T1000 (cell line): ENCODE results near the gene RAB22A.
"Not testable (repeated sequence)": the region's sequence is repeated elsewhere in the genome, so short reads cannot be mapped to it uniquely, and the experiment has no call there.

Experiments
- DNase-seq: peaks from one replicate; lab custom pipeline; 2025; ENCODE audit warnings: mixed read lengths; lab: John Stamatoyannopoulos, UW

RAB22A gene

GRCh38 chr20:58344741-58345140 lies 35.2 kb downstream of the RAB22A start:
- no peak for DNase-seq

DNA sequence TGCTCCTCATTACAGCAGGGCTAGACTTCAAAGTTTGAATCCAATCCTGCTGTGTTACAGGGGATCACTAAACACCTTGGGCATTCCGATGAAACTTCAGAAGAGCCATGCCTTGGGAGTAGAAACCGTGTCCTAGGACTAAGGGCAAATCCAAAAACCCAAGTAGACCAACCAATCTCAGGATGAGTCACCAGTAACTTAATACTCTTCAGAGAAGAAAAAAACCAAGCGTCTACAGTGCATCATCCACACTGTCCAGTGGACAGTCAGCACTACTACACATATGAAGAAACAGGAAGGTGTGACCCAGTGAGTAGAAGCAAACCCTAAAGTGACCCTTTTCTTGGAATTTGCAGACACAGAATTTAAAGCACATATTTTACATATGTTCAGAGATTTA lies 40.1 kb downstream of the RAB22A start:
- no peak for DNase-seq

GRCh38 chr20:58352468-58352867 lies 43.0 kb downstream of the RAB22A start:
- DNase-seq, result no peak

GRCh38 chr20:58359441-58359840 lies 49.9 kb downstream of the RAB22A start:
- DNase-seq, result no peak

GRCh38 chr20:58360936-58361335 lies 51.4 kb downstream of the RAB22A start:
- DNase-seq, result no peak

DNA sequence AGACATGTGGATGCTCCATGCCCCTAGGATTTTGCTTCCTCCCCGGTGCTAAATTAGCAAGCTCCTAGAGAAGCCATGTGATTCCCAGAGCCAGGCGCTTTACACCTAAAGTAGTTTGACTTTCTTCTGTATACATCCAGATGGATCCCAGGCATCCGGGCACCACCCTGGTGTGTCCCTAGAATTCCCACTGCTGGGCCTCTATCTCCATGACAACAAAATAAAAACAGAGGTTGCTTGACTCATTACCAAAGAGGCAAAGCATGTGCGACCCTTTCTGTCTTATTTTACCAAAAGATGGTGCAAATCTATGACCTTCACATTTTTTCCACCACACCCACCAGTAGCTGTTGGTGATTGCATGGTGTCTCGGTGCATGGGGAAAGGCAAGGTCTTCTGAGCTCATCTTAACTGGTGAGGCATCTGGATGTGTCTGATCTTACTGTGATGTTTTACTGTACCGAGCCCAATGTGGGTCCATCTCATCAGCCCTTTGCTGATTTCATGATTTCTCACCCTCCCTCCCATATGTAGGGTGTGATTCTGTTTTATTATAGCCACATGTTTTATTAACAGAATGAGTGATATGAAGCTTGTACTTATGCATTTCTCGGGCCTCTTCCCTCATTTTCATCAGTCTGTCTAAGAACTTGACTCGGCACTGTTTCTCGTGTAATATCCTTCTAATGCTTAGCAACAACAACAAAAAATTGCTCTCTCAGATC lies 52.1 kb downstream of the RAB22A start:
- no peak for DNase-seq

GRCh38 chr20:58362206-58362516 lies 52.6 kb downstream of the RAB22A start:
- no peak for DNase-seq

DNA sequence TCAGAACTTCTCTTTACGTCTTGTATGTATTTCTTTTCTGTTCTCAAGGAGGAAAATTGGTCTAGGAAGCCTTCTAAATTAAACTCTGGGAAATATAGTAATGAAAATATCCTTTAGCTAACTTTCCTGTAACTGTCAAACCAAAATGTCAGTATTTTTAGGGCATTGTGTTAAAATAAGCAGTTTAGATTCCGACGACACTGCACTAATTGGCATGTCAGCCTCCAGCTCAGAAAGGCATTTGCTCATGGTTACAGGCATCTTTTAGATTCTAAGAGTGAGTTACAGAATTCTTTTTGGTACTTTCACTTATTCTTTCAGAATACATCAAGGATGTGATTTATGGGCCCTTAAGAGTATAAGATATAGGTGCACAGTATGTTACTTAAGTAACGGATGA lies 53.5 kb downstream of the RAB22A start:
- no peak for DNase-seq

DNA sequence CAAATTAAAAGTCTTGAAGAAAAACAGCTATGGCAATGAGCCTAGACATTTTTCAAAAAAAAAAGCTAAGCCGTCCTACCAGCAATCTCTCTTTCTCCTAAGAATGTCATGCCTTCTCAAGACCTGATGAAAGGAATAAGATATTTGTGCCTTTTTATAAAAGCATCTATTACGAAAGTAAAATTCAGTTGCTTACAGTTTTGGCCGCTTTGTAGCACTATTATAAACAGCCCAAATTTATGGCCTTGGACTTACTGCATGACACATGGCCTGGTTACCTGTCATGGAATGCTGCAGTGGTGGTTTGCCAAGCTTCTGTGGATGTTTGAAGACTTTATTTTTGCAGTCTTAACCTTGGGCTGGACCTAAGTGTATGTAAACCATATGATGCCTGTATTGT lies 57.4 kb downstream of the RAB22A start:
- no peak for DNase-seq

DNA sequence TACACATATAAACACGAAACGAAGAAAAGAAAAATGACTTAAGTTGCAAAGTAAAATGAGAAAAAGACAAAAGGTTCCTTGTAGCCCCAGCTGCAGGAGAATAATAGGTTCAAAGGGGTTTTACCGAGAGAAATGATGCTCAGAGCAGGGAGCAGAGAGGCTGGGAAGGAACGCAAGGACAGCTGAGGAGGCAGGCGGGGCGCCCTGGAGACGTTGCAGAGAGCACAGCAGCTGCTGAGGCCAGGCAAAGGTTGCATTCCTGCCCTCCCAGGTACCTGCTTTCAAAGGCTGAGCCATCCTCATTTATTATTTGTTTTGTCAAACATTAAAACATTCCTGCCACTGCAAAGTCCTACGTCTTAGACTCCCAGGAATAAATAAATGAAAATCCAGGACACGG lies 63.3 kb downstream of the RAB22A start:
- DNase-seq, result no peak

DNA sequence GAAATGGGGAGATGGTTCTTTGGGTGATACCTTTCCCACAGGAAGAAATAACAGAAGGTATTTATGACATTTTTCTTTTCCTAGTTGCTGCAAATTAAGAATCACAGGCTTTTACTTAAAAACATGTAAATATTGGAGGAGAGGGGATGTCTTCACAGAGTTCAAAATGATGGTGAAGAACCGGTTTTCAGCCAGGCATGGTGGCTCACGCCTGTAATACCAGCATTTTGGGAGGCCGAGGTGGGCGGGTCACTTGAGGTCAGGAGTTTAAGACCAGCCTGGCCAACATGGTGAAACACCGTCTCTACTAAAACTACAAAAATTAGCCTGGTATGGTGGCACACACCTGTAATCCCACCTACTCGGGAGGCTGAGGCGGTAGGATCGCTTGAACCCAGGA lies 63.8 kb downstream of the RAB22A start:
- not testable (repeated sequence) for DNase-seq

GRCh38 chr20:58374027-58374850 lies 64.7 kb downstream of the RAB22A start:
- DNase-seq, result no peak

DNA sequence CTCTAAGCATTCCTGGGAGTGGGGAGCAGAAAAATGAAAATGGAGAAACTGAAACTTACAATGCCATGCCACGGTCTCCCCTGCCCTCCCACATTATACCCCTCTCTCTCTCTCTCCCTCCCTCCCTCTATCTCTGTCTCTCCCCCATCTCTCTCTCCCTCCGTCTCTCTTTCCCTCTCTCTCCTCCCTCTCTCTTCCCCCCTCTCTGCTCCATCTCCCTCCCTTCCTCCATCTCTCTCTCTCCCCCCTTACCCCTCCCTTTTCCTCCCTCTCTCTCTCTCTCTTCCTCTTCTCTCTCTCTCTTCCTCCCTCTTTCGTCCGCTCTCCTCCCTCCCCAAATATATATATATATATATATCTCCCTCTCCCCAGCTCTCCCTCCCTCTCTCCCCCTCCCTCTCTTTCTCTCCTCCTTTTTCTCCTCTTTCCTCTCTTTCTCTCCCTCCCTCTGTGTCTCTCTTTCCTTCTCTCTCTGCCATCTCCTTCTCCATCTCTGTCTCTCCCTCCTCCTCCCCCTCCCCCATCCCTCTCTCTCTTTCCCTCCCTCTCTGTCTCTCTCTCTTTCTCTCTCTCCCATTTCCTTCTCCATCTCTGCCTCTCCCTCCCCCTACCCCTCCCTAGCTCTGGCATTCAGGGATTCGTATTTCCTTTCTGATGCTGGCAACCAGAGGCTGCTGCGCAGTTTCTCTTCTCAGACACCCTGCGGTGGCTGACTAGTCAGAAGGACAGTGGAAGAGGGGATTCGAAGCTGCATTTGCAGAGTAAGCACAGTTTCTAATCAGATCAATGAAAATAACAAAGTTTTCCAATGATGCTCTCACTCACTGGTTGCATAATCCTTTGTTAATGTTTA lies 65.6 kb downstream of the RAB22A start:
- DNase-seq, result no peak

GRCh38 chr20:58375759-58376352 lies 66.3 kb downstream of the RAB22A start:
- DNase-seq, result no peak

DNA sequence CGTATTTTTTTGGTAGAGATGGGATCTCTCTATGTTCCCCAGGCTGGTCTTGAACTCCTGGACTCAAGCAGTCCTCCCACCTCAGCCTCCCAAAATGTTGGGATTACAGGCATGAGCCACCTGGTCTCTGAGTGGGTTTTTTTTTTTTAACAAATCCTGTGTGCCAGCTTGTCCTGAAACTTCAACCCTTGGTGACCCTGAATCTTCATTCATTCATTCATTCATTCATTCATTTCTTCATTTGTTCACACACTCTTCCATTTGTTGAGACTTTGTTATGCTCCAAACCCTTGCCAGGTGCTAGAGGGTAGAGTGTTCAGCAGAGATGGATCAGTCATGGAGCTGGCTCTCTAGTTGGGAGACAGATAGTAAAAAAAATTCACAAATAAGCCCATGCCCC lies 67.5 kb downstream of the RAB22A start:
- DNase-seq, result no peak

GRCh38 chr20:58377766-58378401 lies 68.4 kb downstream of the RAB22A start:
- DNase-seq, result no peak

DNA sequence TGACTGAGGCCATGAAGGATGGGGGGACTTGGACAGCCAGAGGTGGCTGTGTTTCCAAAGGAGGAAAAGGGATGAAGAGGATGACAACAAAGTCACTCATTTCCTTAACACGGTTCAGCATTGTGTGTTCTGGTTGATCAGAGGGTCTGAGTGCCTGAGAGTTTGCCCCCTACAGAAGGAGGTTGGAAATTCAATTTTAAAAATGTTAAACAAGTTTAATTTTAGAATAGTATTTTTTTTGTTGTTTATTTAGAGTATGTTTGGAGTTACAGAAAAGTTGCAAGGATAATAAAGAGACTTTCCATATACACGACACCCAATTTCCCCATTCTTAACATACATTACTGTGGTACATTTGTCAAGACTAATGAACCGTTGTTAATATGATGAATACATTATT lies 69.2 kb downstream of the RAB22A start:
- no peak for DNase-seq

- DNase-seq, result no peak
These were observed 72.1 kb downstream of the RAB22A start for GRCh38 chr20:58381627-58382026.

- DNase-seq, result no peak
These were observed 72.6 kb downstream of the RAB22A start for GRCh38 chr20:58382096-58382495.

DNA sequence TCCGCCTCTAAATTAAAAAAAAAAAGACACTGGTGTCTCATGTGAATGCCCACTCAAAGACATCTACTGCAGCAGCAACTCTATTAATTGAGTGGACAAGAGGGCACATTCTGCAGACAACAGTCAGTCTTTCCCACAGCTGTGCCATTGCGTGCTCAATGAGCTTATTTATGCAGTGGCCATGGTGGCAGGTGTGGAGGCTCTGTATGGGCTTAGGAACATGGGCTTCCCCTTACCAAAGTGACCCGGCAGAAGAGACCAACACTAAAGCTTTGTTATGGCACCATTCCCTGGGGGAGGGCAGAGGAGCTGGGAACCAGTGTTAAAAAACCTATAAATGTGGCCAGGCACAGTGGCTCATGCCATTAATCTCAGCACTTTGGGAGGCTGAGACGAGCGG lies 75.3 kb downstream of the RAB22A start:
- DNase-seq, result no peak

DNA sequence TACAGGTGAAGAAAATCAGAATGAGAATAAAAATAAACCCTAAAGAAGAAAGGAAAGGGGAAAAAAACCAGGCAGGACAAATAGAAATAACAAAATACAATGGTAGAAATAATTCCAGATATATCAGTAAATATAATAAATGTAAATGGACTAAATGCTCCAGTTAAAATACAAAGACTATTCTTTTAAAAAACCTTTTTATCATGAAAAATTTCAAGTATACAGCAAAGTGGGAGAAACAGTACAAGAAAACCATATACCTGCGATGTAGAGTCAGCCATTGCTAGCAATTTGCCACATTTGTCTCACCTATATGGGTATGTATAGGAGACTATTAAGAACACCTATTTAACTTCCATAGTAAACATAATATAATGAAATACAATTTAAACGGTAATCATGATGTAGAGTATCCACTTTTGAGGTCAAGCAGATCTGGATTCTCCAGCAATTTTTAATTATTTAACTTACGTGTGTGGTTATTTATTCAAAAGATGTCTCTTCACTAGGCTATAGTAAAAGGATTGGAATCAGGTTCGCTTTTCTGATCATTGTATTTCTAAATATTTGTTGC lies 78.6 kb downstream of the RAB22A start:
- DNase-seq, result no peak
